Chondrocyte (in vitro differentiated cells): ENCODE results near the gene DOCK3. TPM values are rescaled to one million over a fixed set of nuclear protein-coding genes. Genes with fewer than 3 reads are reported as not detected.
"Not testable (repeated sequence)": the region's sequence is repeated elsewhere in the genome, so short reads cannot be mapped to it uniquely, and the experiment has no call there.

Source experiments
- DNase-seq: peaks from one replicate; pipeline ENCODE4 v3.0.0; 2021; ENCODE audit warnings: mixed read lengths, low spot score
- H3K27ac Mint-ChIP-seq: one replicate; pipeline ENCODE4 v1.8.0; 2021; ENCODE audit warnings: mild to moderate bottlenecking, moderate library complexity, mixed read lengths; ENCODE audit not compliant: unreplicated experiment
- H3K27me3 Mint-ChIP-seq: 2 replicates; pipeline ENCODE4 v1.8.0; 2021; ENCODE audit warnings: low read depth, mixed read lengths
- H3K36me3 Mint-ChIP-seq: 2 replicates; pipeline ENCODE4 v1.8.0; 2021; ENCODE audit warnings: low read depth, mixed read lengths
- H3K4me1 Mint-ChIP-seq: 2 replicates; pipeline ENCODE4 v1.8.0; 2021; ENCODE audit warnings: low read depth, mild to moderate bottlenecking, mixed read lengths
- H3K4me3 Mint-ChIP-seq: one replicate; pipeline ENCODE4 v1.8.0; 2021; ENCODE audit warnings: mild to moderate bottlenecking, moderate library complexity, mixed read lengths; ENCODE audit not compliant: unreplicated experiment
- H3K9me3 Mint-ChIP-seq: 2 replicates; pipeline ENCODE4 v1.8.0; 2021; ENCODE audit warnings: low read depth, mixed read lengths
- CTCF ChIP-seq: fragments of 200-600 bp; sonication (generic); IDR thresholded peaks from 2 replicates; pipeline ENCODE4 v1.5.0; 2021; ENCODE audit warnings: antibody characterized with exemption, mild to moderate bottlenecking, moderate library complexity
- total RNA-seq: library from RNA; stranded (reverse); gene quantifications from 3 replicates; pipeline ENCODE4 v1.2.1, GENCODE V29; 2021

DOCK3 gene
- total RNA-seq, 1 donor from 2014 or later: 0.25 TPM

DNA sequence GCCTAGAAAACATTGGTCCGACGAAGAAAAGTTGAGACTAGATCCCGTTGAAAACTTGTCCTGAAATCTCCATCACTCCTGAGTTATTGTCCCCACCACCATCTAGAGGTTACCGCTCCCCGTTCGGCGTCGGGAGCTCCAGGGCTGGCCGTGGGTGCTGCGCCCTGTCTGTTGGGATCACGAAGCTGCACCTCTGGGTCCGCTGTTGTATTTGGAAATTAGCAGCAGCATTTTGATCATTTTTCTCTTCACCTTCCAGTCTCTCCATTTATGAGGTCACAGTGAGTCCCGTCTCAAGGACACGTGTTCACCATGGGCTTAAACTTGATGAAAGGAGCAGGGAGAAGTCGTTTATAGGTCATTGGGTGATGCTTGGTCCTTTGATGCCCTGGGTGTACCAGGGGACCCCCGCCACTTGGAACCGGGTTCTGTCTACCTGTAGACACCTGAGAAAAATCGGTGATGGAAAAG lies 710.9 kb downstream of the DOCK3 start:
- no peak for DNase-seq
- peaks cover 5% of the 10 kb centered on the region for H3K36me3 Mint-ChIP-seq
- H3K27me3 Mint-ChIP-seq: no peaks in the 10 kb centered on the region
- H3K4me1 Mint-ChIP-seq: peaks cover 50% of the 10 kb centered on the region
- peak overlapping the region; percentile 97 for H3K4me3 Mint-ChIP-seq
- peak overlapping the region; percentile 90 for H3K27ac Mint-ChIP-seq
- TF ChIP-seq CTCF: peak; percentile 21
- no peaks in the 10 kb centered on the region for H3K9me3 Mint-ChIP-seq

- Mint-ChIP-seq H3K4me3 (peak overlapping the region; percentile 97), H3K27ac (peak overlapping the region; percentile 90), H3K27me3 (no peaks in the 10 kb centered on the region), H3K4me1 (peaks cover 52% of the 10 kb centered on the region), H3K9me3 (no peaks in the 10 kb centered on the region), H3K36me3 (peaks cover 5% of the 10 kb centered on the region)
- no peak for TF ChIP-seq CTCF
- DNase-seq: no peak
Observed at GRCh38 chr3:51386159-51386851, 711.6 kb downstream of the DOCK3 start.

DNA sequence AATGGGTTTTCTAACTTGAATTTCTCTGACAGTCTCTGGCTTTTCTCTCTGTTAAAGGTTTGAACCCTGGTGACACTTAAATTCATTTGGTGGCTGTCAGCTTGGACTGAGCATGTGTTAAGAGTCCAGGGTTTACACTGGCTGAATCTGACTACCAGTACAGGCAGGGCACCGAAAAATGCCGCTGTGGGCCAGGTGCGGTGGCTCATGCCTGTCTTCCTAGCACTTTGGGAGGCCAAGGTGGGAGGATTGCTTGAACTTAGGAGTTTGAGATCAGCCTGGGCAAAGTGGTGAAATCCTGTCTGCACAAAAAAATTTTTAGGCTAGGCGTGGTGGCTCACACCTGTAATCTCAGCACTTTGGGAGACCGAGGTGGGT lies 712.1 kb downstream of the DOCK3 start:
- H3K36me3 Mint-ChIP-seq: peaks cover 5% of the 10 kb centered on the region
- DNase-seq: no peak
- H3K27ac Mint-ChIP-seq: peak overlapping the region; percentile 90
- TF ChIP-seq CTCF: no peak
- H3K4me3 Mint-ChIP-seq: peak overlapping the region; percentile 97
- H3K4me1 Mint-ChIP-seq: peaks cover 54% of the 10 kb centered on the region
- H3K9me3 Mint-ChIP-seq: no peaks in the 10 kb centered on the region
- no peaks in the 10 kb centered on the region for H3K27me3 Mint-ChIP-seq

DNA sequence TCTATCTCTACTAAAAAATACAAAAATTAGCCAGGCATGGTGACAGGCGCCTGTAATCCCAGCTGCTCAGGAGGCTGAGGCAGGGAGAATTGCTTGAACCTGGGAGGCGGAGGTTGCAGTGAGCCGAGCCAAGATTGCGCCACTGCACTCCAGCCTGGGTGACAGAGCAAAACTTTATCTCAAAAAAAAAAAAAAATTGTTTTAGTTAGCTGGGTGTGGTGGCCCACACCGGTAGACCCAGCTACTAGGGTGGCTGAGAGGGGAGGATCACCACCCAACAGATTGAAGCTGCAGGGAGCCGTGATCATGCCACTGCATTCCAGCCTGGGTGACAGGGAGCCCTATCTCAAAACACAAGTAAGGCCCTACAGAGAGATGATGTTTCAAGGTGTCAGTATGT lies 712.6 kb downstream of the DOCK3 start:
- not testable (repeated sequence) for H3K9me3 Mint-ChIP-seq, H3K27me3 Mint-ChIP-seq, DNase-seq, H3K36me3 Mint-ChIP-seq
- peaks cover 55% of the 10 kb centered on the region for H3K4me1 Mint-ChIP-seq
- peak overlapping the region; percentile 36 for H3K27ac Mint-ChIP-seq
- H3K4me3 Mint-ChIP-seq: peak overlapping the region; percentile 97

GRCh38 chr3:51388286-51389029 lies 713.7 kb downstream of the DOCK3 start:
- H3K27me3 Mint-ChIP-seq: no peaks in the 10 kb centered on the region
- H3K4me3 Mint-ChIP-seq: peak overlapping the region; percentile 16
- H3K27ac Mint-ChIP-seq: peak overlapping the region; percentile 45
- no peak for DNase-seq
- no peak for TF ChIP-seq CTCF
- no peaks in the 10 kb centered on the region for H3K9me3 Mint-ChIP-seq
- peaks cover 11% of the 10 kb centered on the region for H3K36me3 Mint-ChIP-seq
- H3K4me1 Mint-ChIP-seq: peaks cover 63% of the 10 kb centered on the region
